ENCODE data around the gene DNAJB13.

DNA sequence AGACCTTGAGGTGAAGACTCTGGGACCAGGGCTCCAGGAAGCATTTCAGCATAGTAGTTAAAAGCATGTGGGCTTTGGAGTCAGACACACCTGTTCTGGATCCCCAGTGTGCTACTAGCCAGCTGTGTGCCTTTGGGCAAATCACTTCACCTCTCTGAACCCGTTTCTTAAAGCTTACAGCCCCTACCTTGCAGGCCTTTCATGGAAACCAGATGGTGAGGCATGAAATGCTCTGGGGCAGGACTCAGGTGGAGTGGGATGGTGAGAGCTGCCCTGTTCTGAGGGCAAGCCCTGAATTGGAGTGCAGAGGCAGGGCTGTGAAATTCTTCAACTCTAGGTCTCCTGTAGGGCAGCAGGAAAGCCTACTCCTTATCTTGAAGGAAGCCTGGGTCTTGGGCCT lies 21.4 kb downstream of the DNAJB13 start:
- TF ChIP-seq SPI1 (IDR thresholded peaks at IDR 0.05; ENCODE audit: low read depth, low read length) (no peak), POLR2A (IDR thresholded peaks at IDR 0.05; ENCODE audit: low read depth, low read length) (0 out of 2 replicates have a peak, but pooled peaks have one; percentile 2), TAF1 (IDR thresholded peaks at IDR 0.05; ENCODE audit: low read depth, low read length) (no peak)

Measured in GM12891 (cell line).